GM19240 (cell line): ENCODE measurements around the gene IRS2.

Experiments used
- DNase-seq: peaks from one replicate; pipeline ENCODE4 v3.0.0; 2011; ENCODE audit warnings: low spot score; ENCODE audit not compliant: insufficient read length

Gene IRS2

DNA sequence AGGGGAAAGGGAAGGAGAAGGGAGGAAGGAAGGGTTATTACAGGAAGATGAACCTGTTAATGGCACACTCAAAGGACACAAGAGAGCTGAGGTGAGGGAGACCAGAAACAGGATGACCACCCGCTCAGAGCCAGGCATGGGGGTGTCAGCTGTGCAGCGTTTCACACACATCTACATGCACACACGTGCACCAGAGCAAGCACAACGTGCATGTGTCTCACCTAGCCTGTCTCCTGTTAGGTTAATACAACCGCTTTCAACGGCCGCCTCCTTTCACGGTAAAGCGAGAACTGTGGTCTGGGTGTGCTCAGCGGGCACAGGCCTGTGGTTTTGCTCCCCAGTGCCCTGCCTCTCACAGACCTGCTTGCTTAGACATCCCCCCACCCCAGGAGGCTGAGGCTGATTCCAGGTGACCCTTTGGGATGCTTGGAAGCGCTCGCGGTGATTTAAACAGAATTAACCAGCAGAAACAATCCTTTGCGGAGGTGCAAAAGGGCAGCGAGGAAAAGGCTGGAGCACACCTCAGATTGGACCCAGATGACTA lies 27.4 kb downstream of the IRS2 start:
- no peak for DNase-seq

DNA sequence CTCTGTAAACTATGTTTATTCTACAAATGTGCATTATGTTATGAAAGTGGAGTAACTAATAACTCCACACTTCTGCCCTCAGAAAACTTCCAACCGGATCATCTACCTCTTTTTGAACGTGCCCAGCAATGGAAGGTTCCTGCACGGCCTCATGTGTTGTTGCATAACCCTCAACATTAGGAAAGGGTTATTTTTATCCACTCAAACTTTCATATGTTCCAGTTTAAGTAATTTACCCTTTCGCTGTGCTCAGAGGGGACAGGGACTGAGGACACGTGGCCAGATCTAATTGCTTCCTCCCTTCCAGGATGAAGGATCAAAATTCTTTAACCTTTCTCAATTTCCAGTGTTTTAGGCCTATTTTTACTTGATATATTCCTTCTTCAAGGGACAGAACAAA lies 29.6 kb downstream of the IRS2 start:
- DNase-seq: no peak

DNA sequence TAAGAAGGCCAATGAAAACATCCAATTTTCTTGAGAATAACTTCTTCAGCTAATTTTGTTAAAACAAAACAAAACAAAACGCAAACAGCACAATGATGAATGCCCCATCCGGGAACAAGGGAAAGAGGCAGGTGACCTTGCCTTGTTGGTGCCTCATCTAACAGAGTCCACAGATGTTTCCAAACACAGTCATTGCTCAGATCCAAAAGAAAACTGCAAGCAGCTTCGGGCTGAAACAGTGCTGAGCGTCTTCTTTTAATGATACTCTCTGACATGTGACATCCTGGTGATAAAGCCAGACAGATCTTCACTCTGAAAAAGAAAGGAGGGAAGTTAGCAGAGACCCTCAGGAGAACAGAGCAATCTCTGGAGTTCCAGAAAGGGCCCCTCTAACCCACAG lies 30.4 kb downstream of the IRS2 start:
- DNase-seq: no peak

DNA sequence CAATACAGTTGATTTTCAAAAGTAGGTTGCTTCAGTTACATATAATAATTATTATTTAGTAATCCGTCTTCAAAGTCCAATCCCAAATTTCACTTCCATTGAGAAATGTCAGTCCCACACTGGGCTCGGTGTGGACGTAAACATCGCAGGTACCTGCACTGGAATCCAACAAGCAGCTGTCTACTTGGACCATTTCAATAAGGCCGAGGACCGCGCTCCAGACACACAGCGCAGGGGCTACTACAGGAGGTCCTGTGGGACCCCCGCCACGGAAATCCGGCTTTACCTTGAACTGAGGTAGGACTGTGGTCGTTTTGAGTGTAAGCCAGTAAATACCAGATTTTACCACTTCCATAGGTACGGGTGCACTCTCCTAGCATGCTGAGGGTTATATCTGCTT lies 30.8 kb downstream of the IRS2 start:
- no peak for DNase-seq

DNA sequence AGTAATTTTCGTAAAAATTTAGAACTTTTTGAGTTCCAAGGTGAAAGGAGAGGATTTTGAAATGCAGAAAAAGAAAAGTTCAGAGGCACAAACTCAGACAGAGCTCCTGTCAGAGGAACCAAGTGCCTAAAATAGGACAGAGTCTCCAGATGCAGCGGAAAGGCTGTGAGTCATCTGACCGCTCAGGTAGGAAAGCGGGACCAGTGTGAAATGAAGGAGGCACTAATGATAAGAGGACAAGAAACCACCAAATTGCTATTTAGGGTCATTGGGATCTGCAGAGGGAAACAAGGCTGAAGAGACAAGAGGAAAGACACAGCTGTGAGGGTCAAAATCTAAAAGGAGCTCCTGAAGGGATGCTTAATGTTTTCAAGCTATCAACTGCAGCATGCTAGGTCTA lies 34.9 kb downstream of the IRS2 start:
- DNase-seq: no peak

DNA sequence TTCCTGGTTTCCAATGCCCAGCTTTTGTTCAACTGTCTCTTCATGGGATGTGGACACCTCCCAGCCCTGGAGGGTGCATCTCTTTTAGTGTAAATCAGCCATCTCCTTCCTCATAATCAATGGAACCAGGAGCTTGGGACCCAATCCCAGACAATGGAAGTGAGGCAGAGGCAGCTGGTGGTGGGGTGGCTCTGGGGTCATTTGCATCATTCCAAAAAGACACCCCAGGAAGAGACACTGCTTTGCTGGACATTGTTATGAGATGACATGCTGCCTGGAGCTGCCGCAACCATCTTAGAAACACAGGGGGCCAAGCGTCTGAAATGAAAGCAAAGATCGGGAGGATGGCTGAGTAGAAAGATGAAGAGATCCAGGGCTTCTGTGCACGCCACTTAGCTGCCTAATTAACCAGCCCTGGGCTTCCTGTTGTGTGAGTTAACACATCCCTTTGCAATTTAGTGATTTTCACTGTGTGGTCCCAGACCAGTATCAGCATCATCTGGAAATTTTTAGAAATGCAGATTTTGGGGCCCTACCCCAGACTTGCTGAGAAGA lies 36.1 kb downstream of the IRS2 start:
- no peak for DNase-seq

DNA sequence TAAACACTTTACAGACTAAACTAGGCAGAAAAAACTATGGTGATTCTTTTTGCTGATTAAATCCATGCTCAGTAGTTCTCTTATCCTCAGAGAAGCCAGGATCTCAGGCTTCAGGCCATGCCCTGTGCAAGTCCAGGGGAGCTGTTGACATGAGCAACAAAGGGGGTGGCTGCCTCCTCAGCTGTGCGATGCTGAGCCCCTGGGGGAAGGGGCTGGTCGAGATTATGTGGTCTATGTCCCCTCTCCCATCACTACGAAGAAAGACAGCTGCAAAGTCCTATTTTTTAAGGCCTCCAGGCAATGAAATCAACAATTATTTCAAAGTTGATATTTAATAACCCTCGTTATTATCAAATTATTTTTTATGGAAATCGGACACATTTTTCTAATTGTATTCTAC lies 37.0 kb downstream of the IRS2 start:
- no peak for DNase-seq

DNA sequence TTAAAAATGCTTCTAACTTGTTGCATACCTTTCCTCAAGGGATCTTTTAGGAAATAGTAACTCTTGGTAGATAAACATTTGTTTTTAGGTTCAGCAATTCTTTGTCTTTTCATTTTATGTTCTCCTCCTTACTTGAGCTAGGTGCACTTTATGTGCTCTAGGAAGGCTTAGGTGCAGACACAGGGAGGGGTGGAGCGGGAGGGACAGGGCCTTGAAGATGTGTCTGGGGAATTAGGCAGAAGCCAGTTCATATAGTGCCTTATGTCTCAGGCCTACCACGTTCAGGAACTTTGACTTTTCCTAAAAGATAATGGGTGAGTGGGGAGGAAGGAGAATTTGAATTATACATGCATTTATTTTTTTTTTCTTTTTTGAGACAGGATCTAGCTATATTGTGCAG lies 37.7 kb downstream of the IRS2 start:
- no peak for DNase-seq

DNA sequence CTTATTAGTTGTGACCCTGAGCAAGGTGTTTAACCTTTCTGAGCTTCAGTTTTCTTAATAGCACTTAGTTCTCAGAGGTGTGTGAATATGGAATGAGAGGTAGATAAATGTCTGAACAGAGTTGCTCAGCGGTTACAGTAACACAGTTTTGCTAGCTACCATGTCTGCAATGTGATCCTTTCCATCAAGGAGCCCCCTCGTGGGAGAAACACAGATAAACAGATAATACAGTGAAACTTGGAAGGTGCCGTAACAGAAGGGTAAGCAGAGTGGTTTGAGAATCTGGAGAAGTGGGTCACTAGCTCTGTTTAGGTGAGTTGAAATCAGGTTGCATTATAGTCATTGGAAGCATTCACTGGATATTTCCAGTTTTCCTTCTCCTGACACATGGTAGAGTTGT lies 38.9 kb downstream of the IRS2 start:
- DNase-seq: no peak

DNA sequence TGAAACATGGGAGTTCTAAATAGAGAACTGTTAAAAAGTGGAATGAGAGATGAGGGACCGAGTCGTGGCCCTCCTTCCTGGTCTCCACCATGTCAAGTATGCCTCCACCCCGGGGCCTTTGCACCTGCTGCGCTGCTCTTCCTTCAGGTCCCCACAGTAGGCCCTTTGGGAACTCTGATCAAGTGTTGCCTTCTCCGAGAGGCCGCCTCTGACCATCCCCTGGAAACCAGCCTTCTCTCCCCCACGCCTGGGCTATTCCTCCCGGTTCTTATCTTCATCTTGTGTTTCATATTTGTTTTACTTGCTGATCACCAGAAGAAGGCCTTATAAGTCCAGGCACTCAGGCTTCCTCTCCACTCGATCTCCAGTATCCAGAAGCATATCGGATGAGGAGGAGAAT lies 40.0 kb downstream of the IRS2 start:
- no peak for DNase-seq

DNA sequence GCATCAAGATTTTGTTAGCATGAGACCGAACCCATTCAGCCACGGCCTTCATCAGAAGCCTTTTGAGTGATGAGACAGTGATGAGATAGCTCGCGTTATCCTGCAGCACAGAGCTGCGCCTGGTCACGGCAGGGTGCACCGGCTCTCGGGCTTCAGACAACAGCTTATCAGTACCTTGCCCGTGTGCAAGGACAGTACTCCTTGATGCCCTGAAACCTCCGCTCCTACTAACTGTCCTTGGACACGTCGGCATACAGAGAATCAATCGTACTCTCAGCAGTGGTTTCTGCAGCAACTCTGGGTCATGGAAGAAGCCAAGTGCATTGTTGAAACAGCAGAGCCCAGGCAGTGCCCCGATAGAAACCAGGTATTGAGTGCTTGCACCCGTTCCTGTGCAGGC lies 40.7 kb downstream of the IRS2 start:
- DNase-seq: no peak

DNA sequence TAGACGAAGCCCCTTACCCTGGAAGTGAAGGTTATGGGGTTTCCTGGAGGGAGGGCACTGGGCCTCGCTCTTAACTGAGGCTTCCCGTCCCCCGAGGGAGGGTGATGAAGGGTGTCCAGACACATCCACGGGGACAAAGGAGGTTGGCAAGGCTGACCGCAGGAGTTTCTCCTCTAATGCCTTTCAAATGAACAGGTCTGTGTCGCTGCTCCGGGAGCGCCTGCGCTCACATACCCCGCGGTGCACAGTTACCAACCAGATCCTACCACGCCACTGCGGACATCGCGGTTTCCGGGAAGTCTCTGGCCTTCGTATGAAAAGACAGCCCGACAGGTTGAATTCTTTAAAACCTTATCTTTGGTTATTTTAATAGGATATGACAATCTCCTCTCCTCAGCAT lies 41.3 kb downstream of the IRS2 start:
- no peak for DNase-seq

DNA sequence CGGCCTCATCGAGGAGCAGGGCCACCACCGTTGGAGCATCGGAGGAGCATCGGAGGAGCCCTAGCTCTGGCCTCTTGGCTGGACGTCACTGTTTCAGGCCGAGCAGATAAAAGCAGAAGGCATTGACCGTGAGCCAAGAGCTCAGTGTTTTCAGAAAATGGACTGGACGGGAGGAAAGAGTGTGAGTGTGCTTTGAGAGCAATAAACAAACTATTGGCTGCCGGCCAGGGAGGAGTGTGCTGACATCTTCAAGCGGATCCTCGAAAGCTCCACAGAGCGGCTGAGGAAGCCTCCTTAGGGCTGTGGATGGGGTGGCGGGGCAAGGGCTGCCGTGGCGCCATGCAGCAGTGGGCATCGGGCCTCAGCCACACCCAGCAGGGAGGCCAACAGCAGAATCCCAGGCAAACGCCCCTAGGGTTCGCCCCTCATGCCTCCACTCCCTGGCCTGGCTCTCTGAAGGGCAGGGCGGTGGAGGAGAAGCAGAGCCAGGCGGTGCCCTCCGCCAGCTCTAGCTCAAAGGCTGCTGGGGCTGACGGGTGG lies 41.8 kb downstream of the IRS2 start:
- DNase-seq: no peak

DNA sequence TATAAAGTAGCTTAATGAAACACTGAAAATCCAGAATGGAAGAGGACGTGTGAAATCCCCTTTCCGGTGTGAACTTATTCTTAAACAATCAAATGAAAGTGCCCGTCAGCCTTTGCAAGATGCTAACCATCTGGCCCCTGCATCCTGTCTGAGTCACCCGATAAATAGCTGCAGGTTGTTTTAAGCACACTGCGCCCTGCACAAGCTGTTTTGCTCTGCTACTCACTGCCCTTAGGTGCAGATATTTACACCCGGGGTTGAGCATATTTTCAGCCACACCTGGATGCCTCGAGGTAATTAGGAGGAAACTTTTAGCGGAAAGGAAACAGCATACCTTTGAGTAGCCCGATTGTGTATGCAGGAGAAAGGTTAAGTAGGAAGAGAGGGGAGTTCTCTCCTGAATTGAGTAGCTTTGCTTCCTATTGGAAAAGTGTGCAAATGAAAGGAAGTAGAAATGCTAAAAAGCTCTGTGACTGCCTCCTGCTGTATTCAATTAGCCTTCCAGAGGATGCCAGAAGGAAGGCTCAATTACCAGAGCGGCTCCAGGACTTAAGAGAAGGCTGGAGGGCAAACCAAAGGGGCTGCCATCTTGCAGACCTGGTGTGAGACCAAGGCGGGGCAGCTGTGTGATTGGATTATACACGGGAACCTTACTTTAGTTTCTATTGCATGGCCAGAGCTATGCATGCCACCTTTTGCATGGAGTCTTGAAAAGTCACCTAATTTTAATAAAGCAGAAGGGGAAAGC lies 42.5 kb downstream of the IRS2 start:
- no peak for DNase-seq

DNA sequence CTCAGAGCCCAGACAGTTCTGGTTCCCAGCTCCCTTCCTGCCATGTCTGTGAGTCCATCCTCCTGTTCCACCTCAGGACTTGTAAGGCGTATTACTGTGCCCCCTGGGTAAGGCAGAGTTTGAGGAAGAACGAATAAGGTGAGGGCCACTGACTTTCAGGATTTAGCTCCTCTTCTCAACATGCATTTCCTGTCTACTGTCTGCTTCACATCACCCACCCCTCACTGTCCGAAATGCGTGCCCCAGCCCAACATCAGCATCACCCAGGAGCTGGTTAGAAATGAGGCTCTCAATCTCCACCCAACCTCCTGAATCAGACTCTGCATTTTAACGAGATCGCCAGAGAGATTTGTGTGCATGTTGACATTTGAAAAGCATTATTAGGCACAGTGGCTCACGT lies 44.4 kb downstream of the IRS2 start:
- DNase-seq: no peak

DNA sequence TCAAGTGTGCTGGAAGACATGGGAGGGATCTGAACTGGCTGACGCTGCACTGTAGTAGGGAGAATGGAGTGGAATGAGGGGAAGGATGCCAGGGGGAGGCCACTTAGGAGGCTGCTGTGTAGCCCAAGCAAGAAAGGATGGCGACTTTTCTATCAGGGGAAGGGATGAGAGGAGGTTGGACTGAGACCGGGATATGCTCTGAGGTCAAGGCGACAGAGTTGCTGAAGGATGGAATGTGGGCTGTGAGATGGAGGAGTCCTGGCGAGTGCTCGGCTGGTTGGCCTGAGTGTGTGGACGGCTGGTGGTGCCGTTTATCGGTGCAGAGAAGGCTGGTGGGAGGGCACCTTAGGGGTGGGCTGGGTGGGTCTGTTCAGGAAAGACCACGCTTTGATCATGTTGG lies 45.7 kb downstream of the IRS2 start:
- no peak for DNase-seq

DNA sequence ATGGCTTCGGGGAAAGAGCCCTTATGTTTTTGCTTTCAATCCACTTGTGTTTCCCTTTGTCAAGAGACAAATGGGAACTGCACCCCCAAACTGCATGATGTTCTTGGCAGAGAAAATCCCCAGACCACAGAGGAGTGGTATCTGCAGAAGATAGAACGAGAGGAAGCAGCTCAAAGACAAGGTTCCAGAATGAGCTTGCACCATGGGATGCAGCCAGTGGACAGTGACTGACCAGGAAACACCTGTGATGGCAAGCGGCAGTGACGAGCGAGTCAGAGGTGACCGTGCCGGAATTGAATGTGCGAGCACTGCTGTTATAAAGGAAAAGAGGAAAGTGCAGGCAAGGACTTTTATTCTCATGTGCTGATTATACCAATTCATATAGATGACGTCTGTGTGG lies 46.3 kb downstream of the IRS2 start:
- no peak for DNase-seq

DNA sequence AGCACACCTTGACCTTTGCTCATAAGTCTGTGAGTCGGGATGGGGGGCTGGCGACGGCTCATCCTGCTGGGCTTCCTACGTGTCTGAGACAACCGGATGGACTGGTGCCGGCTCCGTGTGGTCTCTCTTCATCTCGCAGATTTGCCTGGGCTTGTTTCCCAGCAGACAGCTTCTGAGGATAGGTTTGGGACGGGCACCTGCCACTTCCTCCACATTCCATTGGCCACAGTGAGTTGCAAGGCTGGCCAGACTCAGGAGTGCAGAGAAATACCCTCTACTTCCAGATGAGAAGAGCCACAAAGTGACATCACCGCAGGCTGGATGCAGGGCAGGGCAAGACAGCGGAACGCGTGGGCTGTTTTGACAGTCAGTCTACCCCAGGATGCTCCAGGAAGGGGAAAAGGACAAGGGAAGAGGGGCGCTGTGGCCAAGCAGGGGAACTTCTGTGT lies 48.1 kb downstream of the IRS2 start:
- no peak for DNase-seq

DNA sequence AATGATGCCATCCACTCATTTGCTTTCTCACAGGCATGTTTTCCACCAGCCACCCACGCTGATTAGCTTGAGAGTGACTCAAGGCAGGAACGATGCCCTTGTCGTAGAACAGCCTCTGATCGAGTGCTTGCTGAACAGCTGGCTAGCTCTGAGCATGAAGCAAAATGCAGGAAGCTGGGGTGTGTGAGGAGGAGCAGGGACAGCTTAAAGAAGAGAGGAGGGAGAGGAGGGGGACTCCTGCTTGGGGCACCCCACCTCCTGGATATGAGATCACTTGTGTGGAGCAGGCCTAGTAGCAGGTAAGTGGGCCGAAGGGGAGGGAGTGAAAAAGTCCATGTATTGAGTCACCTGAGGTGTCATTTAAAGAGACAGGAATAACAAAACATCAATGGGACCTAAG lies 48.8 kb downstream of the IRS2 start:
- DNase-seq: no peak

DNA sequence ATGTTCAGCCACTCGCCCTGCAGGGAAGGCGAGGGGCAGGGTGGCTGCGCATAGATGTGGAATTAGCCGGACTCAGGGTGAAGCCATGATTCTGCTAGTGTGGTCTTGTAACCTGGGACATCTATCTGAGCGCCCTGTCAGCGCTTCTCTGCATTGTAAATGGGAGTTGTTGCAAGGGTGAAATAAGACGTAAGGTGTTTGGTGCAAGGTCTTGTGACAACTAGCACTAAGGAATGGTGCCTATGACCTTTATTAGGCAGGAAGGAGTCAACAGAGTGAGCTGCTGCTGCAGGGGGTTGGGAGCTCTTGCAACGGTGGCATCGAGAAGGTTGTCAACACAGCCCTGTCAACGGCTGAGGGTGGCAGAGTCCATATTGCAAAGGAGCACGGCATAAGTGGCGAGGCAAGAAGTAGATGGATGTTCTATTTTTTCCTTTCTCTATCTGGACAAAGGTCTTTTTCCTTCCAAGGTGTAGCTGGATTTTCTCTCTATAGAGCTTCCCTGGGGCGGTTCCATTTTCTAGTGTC lies 49.3 kb downstream of the IRS2 start:
- no peak for DNase-seq

DNA sequence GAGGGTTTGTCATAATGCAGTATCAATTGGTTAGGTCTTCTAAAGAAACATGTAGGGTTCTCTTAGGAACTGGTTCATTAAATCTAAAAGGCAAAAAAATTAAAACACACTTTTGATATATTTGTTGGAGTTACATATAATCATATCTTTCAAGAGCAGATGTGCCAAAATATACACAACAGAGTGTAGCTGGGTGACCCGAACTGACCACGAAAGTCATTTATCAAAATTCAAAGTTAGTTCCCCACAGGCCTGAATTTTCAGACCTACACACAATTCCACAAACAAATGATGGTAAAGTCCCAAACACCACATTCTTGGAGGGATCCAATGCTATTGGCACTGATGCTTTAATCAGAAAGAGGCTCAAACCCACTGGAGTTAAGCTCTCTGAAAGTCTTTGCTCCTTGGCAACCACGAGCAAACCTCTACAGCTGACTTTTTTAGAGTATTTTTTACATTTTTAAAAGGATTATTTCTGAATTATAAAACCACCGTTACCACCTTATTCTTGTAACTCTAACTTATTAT lies 50.9 kb downstream of the IRS2 start:
- no peak for DNase-seq

DNA sequence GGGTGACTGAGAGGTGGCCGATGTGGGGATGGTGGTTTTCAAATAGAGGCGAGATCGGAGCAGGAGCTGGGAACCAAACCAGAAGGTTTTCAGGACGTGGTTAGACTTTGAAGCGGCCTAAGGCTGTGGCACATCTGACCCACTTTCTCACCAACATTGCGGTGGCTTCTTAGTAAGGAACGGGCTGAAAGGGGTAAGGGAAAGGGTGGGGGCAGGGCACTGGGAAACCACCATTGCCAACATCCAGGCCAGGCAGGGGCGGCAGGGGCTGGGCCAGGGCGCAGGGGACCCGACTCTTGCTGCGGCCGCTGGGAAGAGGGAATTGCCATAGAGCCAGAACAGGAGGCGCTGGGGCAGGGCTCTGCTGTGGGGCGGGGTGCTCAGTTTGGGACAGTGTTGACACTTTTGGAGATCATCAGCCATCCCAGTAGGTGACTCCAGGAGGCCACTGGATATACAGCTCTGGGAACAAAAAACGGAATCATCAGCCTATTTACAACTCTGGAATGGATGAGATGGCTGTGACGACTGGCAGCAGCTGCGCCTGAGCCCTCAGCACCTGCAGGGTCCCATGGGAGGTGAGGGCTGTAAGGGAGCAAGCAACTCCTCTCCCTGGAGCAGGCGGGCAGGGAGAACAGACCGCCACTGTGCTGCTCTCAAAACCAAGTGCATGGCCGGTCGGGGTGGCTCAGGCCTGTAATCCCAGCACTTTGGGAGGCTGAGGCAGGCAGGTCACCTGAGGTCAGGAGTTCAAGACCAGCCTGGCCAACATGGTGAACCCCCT lies 52.2 kb downstream of the IRS2 start:
- DNase-seq: no peak
